NCI-H1694 (cell line): ENCODE data around the gene RPS10.
A peak's percentile ranks its signal among the peaks of the same experiment; 100 is the strongest.

Source experiments
- DNase-seq: peaks from one replicate; lab custom pipeline; 2025; lab: John Stamatoyannopoulos, UW

The RPS10 gene

DNA sequence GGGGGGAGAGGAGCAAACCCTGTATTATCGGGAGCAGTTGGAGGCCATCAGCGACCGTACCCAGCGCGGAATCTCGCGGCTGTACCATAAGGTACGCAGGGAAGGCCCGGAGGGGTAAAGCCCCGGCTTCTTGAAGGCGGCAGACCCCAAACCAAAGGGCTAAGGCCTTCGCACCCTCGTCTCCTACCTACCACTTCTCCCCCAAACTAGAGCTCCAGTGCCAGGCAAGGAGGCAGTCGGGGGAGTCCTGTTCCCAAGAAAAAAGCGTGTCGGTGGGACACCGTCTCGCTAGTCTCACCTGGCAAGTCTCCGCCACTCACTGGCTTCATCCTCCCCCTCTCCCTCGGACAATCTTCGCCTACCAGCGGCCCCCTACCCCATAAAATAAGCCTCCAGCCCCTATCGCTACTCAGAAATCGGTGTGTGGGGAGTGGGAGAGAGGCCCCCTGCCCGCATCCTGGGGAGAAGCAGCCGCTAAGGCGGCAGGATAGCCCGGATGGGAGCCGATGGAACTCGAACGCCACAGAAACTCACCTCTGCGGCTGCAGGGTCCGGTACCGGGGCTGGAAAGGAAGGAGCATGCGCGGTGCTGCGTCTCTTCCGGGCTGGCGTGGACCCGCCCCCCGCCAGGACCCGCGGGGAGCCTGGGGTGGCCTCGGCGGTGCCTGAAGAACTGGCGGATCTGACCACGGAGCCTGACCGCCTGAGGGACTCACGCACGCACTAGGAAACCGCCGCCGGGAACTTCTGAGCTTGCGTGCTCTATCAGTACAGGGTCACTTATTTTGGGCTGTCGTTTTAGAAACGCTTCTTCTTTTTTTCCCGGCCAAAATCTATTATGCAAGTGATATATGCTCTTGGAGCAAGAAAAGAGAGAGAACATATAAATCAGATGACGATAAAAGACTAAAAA, at the start of gene RPS10:
RPS10 (minus strand) TSS at position 572 of the 913 bp plus-strand sequence. CDS start 848 bp downstream, outside the sequence.
- DNase-seq: peak; percentile 71

DNA sequence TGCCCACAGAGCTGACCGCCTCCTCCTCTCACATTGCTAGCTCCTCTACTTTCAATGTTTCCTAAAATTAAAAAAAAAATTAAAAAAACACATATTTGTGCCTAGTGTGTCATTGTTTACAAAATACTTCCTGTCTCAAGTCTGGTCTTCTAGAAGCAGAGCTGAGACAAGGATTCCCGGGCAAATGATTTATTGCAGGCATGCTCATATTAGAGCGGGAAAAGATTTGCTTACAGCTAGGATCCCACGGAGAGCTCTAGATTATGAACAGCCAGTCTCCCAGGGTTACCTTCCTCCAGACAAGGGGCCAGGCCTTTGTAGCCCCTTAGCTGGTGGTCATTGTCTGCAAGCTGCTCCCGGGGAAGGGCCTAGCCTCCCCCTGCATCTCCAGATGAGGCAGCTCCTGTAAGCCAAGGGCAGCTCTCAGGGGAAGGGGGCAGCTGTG, 49.4 kb upstream of the RPS10 start:
- DNase-seq: no peak

DNA sequence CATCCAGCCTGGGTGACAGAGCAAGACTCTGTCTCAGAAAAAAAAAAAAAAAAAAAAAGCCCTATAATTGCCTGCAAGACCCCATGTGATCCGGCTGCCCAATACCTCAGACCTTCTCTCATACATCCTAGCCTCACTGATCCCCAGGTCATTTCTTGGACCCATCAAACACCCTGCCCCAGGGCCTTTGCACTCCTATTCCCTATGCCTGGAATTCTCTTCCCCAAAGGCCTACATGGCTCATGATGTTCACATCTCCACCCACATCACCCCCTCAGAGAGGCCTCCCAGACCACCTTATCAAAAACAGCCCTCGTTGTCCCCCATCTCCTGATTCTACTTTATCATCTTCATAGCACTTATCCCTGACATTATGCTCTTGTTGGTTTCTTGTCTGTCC, 48.9 kb upstream of the RPS10 start:
- DNase-seq: no peak

DNA sequence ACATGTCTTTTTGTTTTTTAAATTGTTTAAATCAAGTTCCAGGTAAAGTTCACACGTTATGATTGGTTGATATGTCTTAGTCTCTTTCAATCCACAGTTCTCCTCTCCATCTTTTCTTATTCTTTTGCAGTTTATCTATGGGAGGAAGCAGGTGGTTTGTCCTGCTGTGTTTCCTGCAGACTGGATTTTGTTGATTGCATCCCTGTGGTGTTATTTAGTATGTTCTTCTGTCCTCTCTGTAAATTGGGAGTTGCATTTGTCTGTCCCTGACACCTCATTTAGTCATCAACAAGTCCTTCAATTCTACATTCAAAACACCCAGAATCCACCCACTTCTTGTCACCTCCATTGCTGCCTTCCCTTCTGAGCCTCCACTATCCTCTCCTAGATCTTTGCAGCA, 48.1 kb upstream of the RPS10 start:
- DNase-seq: no peak

DNA sequence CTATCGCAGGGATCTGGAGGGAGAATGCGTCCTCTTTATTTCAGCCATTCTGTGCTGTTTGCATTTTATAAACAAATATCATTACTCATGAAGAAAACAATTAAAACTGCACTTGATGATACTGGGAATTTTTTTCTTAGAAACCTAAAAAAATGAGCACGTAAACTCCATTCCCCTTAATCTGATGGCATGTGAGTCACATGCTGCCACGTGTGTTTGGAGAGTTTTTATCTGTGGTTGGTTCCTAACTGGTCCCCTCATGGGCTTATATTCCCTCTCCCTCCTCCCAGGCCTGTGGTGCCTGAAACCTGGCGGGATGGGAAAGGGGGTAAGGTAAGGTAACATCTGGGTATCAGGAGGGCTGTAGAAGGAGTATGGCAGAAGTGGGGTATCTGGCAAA, 46.6 kb upstream of the RPS10 start:
- no peak for DNase-seq

DNA sequence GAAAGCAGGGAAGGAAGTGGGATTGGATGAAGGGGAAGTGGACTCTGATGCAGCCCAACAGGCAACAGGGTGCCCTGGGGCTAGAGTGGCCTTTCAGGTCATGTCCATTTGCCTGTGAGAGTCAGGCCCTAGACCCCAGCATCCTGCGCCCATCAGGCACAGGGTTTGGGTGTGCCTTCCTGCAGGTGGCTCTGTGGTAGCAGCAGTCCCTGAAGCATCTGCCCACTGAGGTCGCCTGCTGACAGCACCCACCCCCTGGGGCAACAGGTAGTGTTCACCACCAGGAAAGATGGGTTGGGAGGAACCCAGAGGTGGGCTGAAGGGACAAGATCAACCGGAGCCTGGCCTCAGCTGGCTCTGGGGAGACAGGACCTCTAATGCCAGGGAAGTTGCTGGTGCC, 43.6 kb upstream of the RPS10 start:
- no peak for DNase-seq

DNA sequence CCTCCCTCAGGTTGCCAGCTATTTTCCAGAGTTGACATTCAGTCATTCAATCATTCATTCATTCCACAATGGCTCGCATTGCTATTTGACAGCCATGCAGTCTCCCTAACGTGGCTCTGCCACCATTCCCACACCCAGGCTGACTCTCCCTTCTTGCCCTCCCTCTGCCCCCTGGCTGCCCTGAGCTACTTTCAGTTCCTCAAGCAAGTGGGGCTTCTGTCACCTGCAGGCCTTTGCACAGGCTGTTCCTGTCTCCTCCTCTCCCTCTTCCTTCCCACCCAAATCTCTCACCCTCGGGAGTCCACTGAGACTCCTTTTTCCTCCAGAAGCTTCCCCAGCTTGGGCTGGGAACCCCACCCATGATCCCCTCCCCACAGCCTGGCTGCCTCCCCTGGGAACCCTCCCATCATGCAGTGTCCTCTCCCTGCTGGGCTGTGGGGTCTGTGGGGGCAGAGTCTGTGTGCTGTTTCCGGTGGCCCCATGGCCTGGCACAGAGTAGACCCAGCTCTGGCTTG, 42.6 kb upstream of the RPS10 start:
- DNase-seq: no peak

DNA sequence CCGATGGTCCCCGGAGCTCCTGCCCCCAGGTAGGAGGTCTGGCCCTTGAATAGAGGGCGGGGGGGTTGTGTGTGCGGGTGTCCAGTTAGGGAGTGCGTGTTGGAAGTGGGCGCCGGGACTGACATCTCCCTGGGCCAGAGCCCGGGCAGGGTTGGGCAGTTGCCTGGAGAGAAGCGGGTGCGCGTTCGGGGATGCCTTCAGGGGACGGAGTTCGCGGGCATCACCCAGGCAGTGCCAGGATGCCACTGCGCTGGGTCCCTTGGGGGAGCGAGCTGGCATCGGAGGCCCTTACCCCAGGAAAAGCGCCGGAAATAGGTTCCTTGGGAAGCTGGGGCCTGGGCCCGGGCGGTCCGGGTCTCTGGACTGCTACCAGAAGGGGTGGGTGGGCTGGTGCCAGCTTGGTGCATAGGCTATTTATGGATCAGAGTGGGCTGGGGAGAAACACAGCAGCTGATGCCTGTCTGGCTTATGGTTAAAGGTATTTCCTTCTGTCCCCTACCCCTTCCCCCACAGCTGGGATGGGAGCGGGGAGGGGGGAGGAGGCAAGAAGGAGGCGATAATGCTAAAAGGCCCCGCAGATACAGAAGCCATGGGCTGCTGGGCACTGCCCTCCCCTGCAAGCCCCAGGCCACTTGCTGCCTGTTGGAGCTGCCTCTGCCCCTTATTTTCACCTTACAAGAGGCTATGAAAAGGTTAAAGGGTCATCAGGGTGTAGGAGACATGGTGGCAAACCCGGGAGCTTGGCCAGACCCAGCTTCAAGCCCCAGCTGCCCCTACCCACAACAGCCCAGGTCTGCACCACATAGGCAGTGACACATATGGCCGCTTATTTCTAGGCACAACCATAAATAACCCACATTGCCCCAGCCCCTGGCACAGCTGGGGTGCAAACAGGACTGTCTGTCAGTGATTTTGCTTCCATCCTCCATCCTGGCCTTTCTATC, 40.6 kb upstream of the RPS10 start:
- DNase-seq: peak; percentile 12

DNA sequence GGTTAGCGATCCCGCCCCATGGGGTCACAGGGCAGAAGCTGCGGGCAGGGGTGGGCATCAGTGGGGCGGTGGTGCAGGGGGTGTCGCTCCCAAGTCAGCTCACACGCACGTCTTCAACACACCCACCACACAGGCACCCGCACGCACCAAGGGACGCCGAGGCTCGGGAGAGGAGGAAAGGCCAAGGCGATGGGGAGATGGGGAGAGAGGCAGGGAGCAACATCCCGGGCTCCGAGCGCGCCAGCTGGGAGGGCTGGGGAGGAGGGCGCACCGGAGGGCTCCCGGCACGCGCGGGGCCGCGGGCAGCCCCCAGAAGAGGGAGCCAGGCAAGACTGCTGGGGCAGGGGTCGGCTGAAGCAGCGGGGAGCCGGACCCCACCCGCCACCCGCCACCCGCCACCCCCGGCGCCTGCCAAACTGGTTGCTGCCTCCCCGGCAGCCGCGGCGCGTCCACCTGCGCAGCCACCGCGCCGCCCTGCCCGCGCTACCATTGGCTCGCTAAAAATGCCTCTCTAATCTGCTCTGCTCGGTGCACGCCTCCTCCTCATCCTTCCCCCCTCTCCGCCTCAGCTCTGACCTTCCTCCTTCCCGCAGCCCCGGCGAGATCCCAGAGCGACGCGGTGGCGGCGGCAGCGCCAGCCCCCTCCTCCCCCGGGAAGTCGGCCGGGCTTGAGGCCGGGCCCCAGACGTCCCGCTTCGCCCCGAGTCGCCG, 39.8 kb upstream of the RPS10 start, which contains the start of gene PACSIN1:
PACSIN1 (plus strand) TSS at position 546 of the 711 bp plus-strand sequence. CDS start 60,230 bp downstream, outside the sequence.
- no peak for DNase-seq

DNA sequence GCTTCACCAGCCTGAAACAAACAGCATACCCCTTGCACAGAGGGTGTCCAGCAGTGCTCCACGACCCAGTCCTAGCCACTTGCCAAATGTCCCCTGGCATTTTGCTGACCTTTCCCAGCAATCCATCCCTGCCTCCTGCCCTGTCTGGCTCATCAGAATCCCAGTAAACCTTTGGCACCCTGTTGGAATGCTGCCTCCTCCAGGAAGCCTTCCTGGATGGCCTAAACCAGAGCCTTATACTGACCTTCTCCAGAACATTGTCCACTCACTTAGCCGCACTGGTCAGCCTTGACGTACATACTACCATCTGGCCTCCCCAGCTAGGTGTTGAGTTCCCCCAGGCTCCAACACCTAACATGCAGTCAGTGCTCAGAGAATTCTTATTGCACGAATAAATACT, 38.0 kb upstream of the RPS10 start:
- no peak for DNase-seq

DNA sequence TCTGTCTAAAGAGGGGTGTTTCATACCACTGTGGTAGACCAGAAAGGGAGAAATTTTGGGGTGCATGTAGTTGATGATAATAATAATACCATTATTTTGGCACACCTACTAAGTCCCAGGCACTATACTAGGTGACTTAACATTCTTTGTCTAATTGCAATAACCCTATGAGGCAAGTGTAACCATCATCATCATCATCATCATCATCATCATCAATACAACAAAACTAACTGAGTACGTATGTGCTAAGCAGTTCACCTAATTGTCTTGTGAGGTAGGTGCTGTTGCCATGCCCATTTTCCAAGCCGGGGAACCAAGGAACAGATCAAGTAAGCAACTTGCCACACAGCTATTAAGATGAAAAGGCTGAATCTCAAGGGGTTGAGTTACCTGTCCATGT, 37.4 kb upstream of the RPS10 start:
- no peak for DNase-seq

DNA sequence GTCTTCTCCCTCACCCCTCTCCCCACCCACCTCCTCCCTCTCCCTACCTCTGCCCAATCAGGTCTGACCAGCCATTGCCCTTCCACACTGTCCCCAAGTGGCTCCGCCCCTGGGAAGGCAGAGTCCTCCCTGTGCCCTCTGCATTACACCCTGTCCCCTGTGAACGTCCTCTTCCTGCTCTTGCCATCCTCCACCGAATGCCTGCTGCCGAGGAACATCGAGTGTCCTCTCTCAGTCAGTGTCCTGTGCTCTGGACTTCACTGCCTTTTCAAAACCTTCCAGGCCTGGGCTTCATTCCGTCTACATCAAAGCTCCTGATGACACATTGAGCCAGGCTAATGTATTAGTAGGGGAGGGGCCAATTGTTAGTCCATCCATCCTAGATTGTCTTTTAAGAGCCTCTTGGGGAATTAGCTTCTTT, 36.7 kb upstream of the RPS10 start:
- DNase-seq: no peak

DNA sequence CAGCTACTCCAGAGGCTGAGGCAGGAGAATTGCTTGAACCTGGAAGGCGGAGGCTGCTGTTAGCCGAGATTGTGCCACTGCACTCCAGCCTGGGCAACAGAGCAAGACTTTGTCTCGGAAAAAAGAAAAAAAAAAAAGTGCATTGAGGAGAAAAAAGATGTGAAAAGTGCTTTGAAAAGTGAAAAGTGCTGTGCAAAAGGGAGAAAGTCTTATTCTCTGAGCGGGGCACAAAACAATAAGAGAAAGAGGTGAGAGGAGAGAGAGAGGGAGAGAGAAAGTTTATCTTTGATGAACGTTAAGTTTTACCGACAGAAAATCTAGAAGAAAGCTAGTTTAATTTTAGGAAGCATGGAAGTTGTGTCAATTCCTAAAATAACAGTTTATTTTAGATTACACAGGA, 36.1 kb upstream of the RPS10 start:
- DNase-seq: no peak

DNA sequence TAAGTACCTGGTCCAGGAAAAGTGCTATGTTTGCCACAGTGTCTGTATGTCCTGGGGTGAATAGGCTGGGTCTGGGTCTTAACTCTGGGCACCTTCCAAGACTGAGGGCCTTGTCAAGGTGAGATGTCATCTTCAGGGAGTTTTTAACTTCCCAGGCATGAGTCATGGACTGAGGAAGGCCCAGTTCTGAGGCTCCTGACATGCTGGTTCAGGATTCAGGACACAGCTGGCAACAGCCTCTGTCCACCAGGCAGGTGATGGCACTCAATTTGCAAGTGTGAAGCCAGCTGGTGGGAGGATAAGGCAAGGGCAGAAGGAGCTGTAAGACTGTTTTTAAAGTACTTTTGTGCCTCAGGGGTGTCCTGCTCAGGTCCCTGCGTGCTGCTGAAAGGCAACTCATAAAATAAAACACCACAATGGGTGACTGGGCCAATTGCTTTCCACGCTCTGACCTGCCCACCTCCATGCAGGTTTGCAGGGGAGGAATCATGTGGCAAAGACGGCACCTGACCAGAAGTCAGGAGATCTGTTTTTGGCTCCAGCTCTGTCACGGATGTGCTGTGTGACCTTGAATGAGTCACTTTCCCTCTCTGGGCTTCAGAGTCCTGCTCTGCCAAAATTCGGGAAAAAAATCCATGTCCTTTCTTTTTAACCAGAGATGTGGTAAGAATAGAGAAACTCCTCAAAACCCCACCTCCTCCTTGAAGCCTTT, 35.1 kb upstream of the RPS10 start:
- no peak for DNase-seq

DNA sequence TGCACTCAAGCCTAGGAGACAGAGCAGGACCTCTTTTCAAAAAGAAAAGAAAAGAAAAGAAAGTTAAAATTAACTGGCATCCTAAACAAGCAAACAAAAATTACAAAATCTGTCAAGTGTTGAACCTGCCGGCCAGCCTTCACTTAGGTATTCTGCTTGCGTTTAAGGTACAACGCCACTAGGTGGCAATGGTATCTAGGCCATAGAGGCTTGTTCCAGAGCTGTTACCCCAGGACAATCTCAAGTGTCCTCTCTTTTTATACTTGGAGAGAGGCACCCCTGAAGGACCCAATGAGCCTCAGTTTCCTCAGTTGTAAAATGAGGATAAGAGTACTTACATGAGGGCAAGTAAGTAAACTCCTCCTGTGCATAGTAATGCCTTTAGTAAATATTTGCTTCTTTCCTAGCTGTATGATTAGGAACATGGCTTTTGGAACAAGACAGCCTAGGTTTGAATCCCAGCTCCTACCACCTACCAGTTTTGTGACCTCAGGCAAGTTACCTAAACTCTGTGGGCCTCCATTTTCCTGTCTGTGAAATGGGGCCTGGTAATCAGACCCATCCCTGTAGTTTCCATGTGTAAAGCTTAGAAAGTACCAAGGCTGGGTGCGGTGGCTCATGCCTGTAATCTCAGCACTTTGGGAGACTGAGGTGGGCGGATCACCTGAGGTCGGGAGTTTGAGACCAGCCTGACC, 34.2 kb upstream of the RPS10 start:
- DNase-seq: peak; percentile 41

DNA sequence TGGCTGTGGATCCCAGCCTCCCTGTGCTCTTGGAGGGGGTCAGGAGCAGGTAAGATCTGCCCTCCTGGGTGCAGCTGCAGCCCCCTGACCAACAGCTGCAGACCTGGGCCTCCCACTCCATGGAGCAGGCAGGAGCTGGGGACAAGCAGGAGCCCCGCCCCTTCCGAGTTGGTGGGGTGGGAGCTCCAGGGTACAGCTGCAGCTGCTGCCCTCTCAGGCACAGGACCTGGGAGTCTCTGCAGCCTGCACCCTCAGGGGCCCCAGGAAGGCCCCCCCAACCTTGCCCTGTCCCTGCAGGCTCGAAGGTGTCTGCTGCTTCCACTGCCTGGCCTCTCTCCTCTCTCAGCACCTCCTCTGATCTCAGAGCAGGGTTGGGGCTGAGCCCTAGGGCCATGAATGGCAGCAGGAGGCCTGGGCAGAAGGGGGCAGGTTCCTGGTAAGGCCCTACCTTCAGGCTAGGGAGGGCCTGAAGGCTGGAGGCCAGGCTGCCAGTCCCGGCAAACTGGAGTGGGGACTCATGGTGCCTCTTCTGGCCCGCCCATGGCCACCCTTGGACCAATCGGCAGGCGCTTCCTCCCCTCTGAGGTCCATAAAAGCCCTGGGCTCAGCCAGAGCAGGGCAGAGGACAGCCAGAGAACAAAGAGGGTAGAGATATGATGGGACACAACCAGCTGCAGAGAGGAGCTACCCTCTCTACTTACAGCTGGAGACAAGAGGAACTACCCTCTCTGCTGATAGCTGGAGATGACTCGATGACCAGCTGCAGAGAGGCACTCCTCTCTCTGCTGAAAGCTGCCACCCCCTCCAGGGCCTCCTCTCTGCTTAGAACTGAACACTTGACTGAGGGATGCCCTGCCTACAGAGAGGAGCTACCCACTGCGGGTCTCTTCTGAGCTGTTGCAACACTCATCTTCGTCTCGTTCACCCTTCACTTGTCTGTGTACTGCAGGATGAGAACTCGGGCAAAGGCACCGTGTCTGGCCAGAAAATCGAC, 32.2 kb upstream of the RPS10 start:
- no peak for DNase-seq

DNA sequence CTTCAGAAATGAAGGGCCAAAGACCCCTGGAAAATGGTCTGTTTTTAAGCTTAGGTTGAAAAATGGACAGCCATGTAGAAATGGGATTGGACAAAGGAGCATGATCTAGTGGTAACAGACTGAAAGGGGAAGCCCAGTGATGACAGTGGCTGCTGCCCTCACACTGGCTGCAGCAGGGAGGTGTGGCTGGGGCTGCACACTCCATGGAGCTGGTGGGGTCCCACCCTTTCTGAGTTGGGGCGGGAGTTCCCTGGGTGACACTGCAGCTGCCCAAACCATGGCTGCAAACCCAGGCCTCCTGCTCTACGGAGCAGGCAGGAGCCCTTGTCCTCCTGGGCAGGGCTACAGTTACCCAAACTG, 31.5 kb upstream of the RPS10 start:
- no peak for DNase-seq

DNA sequence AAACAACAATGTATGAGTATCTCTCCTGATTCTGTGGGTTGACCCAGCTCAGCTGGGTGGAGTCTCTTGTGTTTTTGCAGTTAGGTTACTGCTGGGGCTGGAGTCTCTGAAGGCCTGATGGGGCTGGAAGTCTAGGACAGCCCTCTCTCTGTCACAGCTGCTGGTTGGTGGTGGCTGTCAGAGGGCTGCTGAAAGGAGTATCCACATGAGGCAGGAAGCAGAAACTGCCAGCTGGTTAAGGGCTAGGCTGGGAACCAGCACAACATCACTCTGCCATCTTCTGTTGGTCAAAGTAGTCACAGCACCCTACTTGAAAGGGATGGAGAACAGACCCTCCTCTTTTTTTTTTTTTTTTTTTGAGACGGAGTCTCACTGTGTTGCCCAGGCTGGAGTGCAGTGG, 30.0 kb upstream of the RPS10 start:
- no peak for DNase-seq

DNA sequence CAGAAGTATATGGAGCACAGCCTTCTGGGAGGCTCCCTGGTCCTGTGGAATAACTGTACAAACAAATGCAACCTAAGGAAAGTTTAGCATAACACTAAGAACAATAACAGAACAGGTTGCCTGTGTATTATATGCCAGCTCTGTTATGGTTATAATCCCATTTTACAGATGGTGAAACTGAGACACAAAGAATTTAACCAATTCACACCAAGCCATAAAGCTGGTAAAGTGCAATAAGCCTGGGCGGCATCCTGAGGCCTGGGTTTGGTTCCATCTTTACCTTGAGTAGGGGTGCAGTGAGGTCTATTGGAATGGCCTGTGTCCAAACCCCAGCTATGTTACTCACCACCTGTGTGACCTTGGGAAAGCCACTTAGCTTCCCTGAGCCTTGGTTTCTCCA, 25.3 kb upstream of the RPS10 start:
- DNase-seq: no peak
